ENCODE data around the gene ERC2.

ERC2 gene

DNA sequence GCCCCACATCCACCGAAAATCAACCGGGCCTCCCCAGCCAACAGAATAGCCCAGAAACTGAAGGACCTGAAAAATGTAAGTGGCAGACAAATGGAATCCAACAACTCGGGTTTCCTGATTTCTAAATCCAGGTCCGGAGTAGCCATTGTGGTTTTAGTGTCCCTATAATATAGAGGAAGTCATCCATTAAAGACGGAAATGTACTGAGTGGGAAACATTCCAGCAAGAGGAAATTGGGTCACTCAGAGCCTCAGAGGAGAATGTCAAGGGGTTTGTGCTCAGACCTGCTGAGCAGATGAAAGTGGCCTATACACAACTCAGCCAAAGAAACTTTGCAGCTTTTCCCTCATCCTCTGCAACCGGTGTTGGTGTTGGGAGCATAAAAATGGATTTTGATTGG lies 366.7 kb downstream of the ERC2 start:
- no peak overlapping the region for H3K4me3 ChIP-seq (ENCODE audit: low read depth, low read length)
- TF ChIP-seq, protein P1, sequence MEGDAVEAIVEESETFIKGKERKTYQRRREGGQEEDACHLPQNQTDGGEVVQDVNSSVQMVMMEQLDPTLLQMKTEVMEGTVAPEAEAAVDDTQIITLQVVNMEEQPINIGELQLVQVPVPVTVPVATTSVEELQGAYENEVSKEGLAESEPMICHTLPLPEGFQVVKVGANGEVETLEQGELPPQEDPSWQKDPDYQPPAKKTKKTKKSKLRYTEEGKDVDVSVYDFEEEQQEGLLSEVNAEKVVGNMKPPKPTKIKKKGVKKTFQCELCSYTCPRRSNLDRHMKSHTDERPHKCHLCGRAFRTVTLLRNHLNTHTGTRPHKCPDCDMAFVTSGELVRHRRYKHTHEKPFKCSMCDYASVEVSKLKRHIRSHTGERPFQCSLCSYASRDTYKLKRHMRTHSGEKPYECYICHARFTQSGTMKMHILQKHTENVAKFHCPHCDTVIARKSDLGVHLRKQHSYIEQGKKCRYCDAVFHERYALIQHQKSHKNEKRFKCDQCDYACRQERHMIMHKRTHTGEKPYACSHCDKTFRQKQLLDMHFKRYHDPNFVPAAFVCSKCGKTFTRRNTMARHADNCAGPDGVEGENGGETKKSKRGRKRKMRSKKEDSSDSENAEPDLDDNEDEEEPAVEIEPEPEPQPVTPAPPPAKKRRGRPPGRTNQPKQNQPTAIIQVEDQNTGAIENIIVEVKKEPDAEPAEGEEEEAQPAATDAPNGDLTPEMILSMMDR (IDR thresholded peaks at IDR 0.05; ENCODE audit: low read depth, low read length) = no peak

DNA sequence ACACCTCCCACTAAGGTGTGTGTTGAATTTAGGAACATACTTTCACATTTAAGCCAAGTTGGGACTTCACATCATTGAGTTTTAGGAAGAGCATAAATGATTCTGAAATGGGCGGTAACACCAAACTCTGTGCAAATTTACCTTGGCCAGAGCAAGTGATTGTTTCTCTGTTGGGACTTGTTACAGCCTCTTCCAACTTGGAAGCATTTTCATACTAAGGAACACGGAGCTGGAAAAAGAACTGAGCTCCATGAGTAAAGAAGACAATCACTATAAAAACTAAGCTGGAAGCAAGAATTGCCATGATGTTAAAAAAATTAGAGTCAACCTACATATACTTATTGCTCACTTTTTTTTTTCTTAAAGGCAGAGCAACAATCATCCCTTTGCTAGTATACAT lies 371.3 kb downstream of the ERC2 start:
- H3K4me3 ChIP-seq (ENCODE audit: low read depth, low read length) = no peak overlapping the region
- TF ChIP-seq, protein P1 (IDR thresholded peaks at IDR 0.05; ENCODE audit: low read depth, low read length) = no peak

DNA sequence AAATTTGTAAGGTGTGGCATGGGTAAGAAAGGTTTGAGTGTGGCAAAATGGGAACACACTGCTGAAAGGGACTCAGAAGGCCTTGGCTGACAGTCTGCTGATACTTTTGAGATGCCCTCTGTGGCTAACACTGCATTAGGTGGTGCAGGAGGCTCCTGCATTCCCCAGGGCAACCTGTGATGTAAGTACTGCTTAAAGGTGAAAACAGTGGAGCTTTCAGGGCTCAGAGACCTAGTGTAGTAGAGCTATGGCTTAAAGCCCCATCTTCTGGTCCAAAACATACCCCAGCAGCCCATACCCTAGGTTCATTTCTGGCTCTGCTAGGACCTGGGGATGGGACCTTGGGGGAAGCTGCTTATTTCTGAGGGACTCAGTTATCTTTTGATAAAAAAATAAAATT lies 374.1 kb downstream of the ERC2 start:
- TF ChIP-seq, protein P1 (IDR thresholded peaks at IDR 0.05; ENCODE audit: low read depth, low read length) = no peak
- H3K4me3 ChIP-seq (ENCODE audit: low read depth, low read length) = no peak overlapping the region

DNA sequence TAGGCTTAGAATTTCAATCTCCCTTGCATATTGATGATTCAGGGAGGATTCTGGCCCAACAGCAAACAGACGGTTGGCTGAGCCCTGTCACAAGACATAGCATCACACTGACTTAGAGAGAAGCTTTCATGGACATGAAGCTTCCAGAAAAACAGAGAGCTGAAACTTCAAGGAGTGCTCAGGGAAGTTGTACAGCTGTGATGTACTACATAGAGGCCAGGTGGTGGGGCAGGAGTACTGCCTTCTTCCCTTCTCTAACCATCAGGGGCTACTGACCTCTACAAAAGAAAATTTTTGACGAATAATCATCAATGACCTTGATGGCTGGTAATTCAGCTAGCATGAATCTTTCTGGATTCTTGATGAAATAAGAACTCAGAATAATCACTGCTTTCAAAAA lies 378.5 kb downstream of the ERC2 start:
- H3K4me3 ChIP-seq (ENCODE audit: low read depth, low read length) = no peak overlapping the region
- TF ChIP-seq, protein P1 (IDR thresholded peaks at IDR 0.05; ENCODE audit: low read depth, low read length) = no peak

DNA sequence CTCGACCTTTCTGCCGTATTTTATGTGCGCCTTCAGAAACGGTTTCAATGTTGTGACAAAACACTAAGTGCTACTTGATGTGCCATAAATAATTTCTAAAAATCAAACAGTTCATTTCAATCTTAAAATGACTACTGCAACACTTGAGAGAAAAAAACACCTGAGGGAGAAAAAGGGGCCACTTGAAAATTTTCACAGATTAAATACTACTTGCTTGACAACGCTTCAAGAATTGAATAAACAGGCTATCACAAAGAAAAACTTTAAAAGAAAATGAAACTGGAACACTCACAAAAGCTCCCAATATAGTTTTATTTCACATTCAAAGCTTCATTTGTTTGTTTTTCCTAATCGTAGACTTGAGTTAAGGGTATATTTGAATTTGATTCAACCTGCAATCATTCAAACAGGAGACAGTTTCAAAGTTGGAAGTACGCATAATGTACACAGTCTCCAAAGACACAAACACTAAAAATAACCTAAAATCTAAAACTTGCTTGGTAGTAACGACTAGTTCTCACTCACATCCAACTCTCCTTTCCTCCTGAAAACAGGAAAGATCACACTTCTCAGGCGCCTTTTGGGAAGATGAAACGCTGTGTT lies 380.7 kb downstream of the ERC2 start:
- H3K4me3 ChIP-seq (ENCODE audit: low read depth, low read length) = no peak overlapping the region
- TF ChIP-seq, protein P1 (IDR thresholded peaks at IDR 0.05; ENCODE audit: low read depth, low read length) = no peak

DNA sequence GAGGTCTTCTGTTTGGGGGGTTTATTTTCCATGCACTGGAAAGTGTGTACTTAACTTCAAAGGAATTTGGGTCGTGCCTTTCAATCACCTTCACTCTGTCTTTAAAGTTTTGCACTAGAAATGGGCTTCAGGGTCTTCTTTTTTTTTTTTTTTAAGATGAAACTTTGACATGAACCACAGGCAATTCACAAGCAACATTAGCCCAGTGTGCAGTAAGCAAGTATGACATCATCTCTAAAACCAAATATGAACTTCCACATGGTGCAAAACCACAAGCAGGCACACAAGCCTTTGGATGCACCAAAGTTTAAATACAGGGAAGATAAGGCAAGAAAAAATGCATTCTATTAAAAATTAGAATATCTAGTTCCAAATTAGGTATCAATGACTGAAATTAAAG lies 381.9 kb downstream of the ERC2 start:
- H3K4me3 ChIP-seq (ENCODE audit: low read depth, low read length) = no peak overlapping the region
- TF ChIP-seq, protein P1 (IDR thresholded peaks at IDR 0.05; ENCODE audit: low read depth, low read length) = no peak

DNA sequence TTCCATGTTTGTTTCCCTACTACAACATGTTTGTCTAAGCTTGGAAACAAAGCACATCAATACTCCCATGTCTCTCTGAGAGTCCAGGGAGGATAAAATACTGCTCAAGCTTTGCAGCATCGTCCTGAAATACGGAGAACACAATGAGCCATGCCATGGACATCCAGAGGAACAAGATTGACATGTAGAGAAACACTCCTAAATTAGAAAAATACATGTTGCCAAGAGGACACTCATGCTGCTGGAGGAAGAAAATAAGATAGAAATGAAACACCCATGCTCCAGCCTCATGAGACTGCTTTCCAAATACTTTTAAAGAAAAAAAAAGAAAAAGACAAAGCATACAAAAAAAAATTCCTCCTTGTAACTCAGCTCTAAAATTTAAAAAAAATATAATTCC lies 387.0 kb downstream of the ERC2 start:
- no peak overlapping the region for H3K4me3 ChIP-seq (ENCODE audit: low read depth, low read length)
- TF ChIP-seq, protein P1 (IDR thresholded peaks at IDR 0.05; ENCODE audit: low read depth, low read length) = no peak

Data from WI38 (cell line).